Activated CD8-positive, alpha-beta memory T cell treated with anti-CD3 and anti-CD28 coated beads, Interleukin-2, amount 50 U/mL, for 48 hours (primary cell): Measurements from ENCODE around the gene NFATC2.

Source experiments
- DNase-seq: peaks from one replicate; pipeline ENCODE4 v3.0.0-alpha.2; 2020

NFATC2 gene

GRCh38 chr20:51447097-51447764 lies 95.3 kb downstream of the NFATC2 start:
- DNase-seq = no peak

DNA sequence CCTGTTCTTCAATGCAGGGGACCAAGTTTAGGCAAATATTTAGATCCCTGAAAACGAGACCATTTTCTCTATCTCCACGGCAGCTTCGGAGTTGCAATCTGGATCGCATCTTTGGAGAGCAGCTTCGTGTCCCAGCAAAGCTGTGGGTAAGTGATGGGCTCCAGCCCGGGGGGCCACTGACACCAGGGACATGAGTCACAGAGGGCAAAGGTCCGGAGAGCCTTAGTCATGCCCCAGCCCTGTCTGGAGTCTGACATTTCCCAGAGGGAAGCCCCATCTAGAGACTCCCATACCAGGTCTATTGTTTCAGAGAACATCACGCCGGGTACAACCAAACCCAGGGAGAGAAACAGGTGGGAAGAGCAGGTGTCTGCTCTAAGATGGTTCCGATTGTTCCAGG lies 95.9 kb downstream of the NFATC2 start:
- DNase-seq = no peak

DNA sequence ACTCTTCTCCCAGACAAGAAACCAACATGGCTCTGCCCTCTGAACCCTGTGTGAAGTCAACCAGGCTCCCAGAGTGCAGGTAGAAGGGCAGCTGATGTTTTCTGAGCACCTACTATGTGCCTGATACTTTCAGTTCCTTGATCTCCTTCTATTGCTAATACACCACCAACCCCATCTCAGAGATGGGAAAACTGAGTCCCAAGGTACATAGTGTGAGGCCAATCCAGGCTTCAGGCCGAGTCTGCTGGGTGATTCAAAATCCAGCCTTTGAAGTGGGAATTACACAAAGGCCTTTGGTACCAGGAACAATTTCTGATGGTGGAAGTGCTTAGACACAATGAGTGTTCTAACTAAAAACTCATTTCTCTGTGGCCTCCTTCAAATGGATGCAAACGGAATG lies 96.3 kb downstream of the NFATC2 start:
- DNase-seq = no peak

DNA sequence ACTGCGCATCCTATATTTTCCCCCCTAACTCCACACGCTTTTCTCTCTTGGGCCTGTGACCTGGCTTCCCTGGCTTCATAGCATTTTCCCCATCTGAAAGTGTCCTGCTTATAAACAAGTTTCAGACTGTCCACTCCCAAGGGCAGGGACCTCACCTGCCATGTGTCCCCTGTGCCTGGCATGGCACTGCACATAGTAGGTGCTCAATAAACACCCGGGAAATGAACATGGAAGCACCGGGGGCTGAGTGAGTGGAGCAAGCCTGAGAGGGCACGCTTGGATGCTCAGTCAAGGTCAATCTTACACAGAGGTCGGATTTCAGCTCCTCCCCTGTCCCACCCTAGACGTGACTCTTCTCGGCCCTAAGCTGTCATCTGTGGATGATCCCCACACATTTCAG lies 96.9 kb downstream of the NFATC2 start:
- DNase-seq = no peak

- no peak for DNase-seq
Measured at GRCh38 chr20:51444922-51445438, 97.5 kb downstream of the NFATC2 start.

GRCh38 chr20:51444467-51444866 lies 98.1 kb downstream of the NFATC2 start:
- no peak for DNase-seq

DNA sequence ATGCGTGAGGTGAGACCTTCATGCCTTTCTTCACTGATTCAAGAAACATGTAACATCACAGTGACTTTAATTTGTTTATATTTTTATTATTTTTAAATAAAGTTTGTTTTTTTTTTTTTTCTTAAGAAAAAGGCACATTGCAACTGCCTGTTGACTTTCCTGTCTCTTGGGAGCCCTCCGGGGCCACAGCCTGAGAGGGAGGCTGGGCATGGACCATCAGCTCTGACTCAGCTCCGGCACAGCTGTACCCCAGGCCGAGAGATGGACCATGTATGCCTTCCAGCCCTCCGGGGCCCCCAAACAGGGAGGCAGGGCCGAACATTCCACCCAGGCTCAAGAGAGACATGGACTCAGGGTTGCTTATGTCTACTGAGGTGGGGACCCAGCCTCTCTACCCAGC lies 99.9 kb downstream of the NFATC2 start:
- DNase-seq = no peak

DNA sequence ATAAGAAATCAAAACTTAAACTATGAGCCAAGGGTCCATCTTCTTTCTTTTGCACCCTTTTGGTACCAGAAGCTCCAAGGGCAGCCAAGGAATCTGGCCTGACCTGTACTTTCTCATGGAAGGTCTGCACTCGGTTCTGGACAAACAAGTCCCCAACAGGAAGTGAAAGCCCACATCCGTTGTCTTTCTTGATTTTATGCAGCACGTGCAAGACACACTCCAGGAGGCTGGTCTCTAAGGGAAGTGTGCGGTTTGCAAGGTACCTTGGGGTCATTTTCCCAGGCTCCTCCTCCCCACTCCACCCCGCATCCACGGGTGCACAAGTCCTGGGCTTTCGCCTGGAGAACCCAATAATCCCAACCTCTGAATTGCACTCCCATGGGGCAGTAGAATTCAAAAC lies 101.9 kb downstream of the NFATC2 start:
- no peak for DNase-seq

DNA sequence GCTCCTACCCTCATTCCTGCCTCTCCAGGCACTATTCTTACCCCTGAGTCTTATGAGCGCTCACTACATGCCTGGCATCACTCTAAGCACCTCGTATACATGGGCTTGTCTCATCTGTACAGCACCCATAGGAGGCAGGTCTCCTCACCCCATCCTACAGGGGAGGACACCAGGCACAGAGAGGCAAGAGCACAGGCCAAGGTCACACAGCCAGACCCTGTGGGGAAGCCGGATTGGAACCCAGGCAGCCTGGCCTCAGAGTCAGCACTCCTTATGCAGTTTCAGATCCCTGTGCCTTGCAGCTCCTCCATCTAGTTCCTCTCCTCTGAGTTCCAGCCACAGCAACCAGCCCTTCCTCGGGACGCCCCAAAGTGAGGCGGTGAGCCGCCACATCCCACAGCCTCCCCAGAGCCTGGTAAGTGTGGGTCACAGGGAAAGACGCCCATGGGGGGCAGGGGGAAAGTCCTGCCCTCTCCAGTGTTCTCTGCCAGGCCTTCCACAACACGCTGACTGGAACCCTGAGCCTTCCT lies 103.3 kb downstream of the NFATC2 start:
- DNase-seq = no peak

DNA sequence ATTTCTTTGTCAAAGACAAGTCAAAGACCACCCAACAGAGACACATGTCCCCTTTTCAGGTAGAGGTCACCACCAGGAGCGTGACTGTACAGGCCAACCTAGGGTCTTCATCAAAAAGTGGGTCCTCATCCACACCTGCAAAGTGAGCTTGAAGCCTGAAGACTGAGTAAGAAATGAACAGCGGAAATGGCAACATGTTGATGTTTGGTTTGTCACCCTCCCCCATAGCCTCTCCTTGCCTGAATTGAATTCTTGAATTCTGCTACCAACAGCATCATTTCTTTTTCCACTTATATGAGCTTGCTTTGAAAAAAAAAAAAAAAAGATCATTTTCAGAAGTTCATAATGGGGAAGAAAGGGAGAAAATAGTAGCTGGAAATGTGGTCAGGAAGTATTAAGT lies 104.4 kb downstream of the NFATC2 start:
- DNase-seq = no peak

- no peak for DNase-seq
Measured at GRCh38 chr20:51437182-51437924, 105.2 kb downstream of the NFATC2 start.

GRCh38 chr20:51434580-51435247 lies 107.8 kb downstream of the NFATC2 start:
- no peak for DNase-seq

- no peak for DNase-seq
Measured at GRCh38 chr20:51434026-51434425, 108.5 kb downstream of the NFATC2 start.

DNA sequence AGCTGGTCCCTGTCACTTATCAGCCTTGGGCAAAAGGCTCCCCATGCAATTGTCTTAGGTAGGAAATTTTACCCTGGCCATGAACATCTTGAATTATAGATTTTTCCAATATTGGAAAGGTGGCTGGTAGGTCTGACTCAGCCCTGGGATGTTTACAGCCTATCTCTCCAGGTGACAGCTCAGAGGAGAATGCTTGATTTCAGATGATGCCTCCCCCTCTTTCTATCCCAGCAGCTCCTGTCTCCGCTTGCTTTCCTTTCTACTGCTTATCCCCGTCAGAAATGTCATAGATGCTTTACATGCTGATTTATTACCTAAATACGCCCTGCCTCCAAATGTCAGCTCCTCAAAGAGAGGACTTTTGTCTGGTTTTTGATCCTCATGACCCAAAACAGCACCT lies 109.6 kb downstream of the NFATC2 start:
- no peak for DNase-seq

DNA sequence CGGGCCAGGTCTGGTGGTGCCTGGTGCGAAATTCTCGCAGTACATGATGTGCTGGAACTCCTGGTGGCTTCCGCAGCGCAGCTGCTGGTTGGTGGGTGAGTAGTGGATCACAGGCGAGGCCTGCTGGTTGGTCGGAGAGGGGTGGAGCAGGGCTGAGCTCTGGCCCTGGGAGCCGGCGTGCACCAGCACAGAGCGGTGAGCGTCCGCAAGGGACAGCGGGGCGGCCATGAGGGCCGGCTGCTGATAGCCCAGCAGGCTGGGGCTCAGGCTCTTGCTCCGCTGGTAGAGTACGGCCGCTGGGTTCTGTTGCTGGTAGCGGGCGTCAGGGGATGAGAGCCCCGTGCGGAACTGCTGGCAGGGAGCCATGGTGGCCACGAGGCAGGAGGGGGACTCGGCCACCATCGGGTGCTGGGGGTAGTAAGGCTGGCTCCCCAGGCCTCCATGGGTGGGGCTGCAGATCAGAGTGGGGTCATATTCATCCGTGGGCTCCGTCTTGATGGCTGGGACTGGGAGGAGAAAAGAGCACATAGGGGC lies 110.2 kb downstream of the NFATC2 start:
- DNase-seq = no peak

GRCh38 chr20:51431321-51431720 lies 111.2 kb downstream of the NFATC2 start:
- DNase-seq = no peak

DNA sequence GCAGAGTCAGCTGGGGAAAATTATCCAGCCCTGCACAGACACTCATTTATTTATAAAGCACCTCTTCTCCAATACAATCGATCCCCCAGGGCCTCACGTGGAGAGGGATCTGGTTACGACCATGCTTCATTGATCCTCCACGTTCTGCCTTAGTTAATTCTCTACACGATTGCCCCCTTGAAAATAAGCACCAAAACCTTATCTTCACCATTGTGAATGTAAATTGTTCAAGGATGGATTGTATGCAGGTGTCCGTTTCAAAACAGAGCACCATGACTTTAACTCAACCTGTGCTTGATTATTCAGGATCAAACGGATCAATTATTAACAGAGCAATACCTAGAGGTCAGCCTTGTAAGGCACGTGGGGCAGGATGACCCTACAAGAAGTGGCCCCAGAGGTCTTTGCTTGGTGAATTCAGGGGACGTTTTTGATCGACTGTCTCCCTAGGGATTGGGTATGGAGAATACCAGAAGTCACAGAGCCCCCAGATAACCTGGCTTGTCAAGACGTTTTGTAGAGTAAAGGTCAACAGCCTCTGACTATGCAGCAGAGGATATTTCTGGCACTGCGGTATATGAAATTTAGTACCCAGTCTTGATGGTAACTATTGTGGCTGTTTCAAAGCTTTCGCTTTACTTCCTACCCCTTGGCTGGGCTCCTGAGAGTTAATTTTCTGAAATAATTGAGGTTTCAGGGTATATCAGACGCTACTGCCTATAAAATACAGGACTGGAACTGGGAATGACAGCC lies 112.1 kb downstream of the NFATC2 start:
- DNase-seq = no peak

DNA sequence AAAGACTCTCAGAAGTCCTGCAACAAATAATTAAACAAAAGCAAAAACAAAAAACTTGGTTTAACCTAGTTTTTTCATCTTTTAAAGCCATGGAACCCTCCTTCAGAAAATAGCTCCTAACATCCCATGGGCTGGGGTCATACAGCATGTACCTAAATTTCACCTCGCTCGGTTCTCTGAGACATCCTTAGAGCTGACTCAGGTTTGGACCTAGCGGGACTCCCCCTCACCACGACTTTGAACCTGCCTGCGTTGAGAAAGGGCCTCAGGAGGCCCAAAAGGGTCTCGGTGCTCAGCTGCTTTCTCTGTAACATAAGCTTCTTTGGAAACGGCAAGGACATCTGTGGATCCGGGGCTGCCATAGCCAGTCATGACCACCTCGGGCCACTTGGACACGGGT lies 112.8 kb downstream of the NFATC2 start:
- no peak for DNase-seq

GRCh38 chr20:51429144-51429482 lies 113.4 kb downstream of the NFATC2 start:
- DNase-seq = no peak

DNA sequence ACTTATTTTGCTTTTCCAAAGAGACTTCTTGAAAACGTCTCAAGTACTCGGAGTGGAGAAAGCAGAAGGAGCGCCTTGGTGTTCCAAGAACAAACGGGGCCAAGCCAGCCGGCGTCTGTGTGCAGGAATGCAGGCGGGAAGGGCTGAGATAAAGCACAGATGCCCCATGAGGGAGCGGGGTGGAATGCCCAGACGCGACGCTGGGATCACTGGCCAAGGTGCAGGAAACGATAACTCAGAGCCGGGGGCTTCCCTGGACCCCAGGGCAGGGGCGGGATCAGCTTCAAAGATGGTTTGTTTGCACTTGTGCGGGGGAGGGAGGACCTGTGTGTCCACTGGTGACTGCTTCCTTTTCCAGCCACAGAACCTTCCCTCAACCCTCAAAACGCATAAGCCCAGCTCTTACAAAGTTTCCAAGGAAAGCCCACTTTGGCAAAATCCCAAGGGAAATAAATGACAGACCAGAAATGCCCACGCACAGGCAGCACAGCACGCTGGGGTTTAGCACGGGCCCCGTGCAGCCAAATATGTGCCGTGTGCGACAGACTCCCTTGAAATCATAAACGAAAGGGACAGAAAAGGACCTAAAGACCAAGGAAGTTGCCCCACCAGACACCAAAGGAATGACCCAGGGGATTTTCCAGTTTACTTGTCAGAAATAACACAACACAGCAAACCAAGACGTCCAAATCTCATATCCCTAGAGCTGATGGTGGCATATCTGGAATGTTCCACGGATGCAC lies 113.9 kb downstream of the NFATC2 start:
- DNase-seq = no peak

GRCh38 chr20:51427651-51428291 lies 114.7 kb downstream of the NFATC2 start:
- DNase-seq = no peak
